GM18519 (cell line): ENCODE data around the gene HTR3E.
A peak's percentile ranks its signal among the peaks of the same experiment; 100 is the strongest.
"Not testable (repeated sequence)": the region's sequence is repeated elsewhere in the genome, so short reads cannot be mapped to it uniquely, and the experiment has no call there.

Experiments used
- ATAC-seq: cut with Tn5 transposase; IDR thresholded peaks from one replicate; pipeline ENCODE4 v1.9.1; 2021; ENCODE audit warnings: mild to moderate bottlenecking, moderate library complexity; ENCODE audit not compliant: unreplicated experiment, low FRiP score

HTR3E gene

GRCh38 chr3:184099806-184100686, 3.2 kb downstream of the HTR3E start:
- ATAC-seq, result no peak

- ATAC-seq, result no peak
These were observed 13.5 kb downstream of the HTR3E start for GRCh38 chr3:184110316-184110725.

GRCh38 chr3:184116017-184116416, 19.2 kb downstream of the HTR3E start:
- ATAC-seq, result no peak

GRCh38 chr3:184117636-184118035, 20.8 kb downstream of the HTR3E start:
- no peak for ATAC-seq

GRCh38 chr3:184121031-184121430, 24.2 kb downstream of the HTR3E start:
- not testable (repeated sequence) for ATAC-seq

- no peak for ATAC-seq
These were observed 29.1 kb downstream of the HTR3E start for GRCh38 chr3:184126006-184126405.

- no peak for ATAC-seq
These were observed 32.1 kb downstream of the HTR3E start for GRCh38 chr3:184129012-184129411.

- no peak for ATAC-seq
These were observed 36.1 kb downstream of the HTR3E start for GRCh38 chr3:184132945-184133344.

GRCh38 chr3:184133840-184134745, 37.2 kb downstream of the HTR3E start:
- ATAC-seq, result no peak

- no peak for ATAC-seq
These were observed 37.9 kb downstream of the HTR3E start for GRCh38 chr3:184134746-184135148.

- peak; percentile 87 for ATAC-seq
These were observed 38.5 kb downstream of the HTR3E start, which contains the start of gene EIF2B5 for GRCh38 chr3:184135149-184135910. EIF2B5 (plus strand) TSS chr3:184135358; CDS start chr3:184135386, 28 bp downstream.

GRCh38 chr3:184135911-184136260, 39.0 kb downstream of the HTR3E start:
- no peak for ATAC-seq

- no peak for ATAC-seq
These were observed 43.6 kb downstream of the HTR3E start for GRCh38 chr3:184140436-184140835.

- ATAC-seq, result no peak
These were observed 45.3 kb downstream of the HTR3E start for GRCh38 chr3:184142199-184142598.

GRCh38 chr3:184143327-184143726, 46.5 kb downstream of the HTR3E start:
- no peak for ATAC-seq

GRCh38 chr3:184144505-184144904, 47.6 kb downstream of the HTR3E start:
- no peak for ATAC-seq

- ATAC-seq, result no peak
These were observed 48.3 kb downstream of the HTR3E start for GRCh38 chr3:184145111-184145524.

GRCh38 chr3:184145751-184146270, 48.9 kb downstream of the HTR3E start:
- ATAC-seq, result no peak

- no peak for ATAC-seq
These were observed 51.2 kb downstream of the HTR3E start for GRCh38 chr3:184148076-184148475.

- no peak for ATAC-seq
These were observed 52.3 kb downstream of the HTR3E start for GRCh38 chr3:184149123-184149522.
